GM23248 (cell line): ENCODE measurements around the gene RCOR1. TPM values are rescaled to one million over a fixed set of nuclear protein-coding genes. Genes with fewer than 3 reads are reported as not detected.
"Not testable (repeated sequence)": the region's sequence is repeated elsewhere in the genome, so short reads cannot be mapped to it uniquely, and the experiment has no call there.

Source experiments
- DNase-seq: peaks from one replicate; pipeline ENCODE4 v3.0.0-alpha.2; 2015
- H2AFZ ChIP-seq: fragments of 200-600 bp; sonication (generic); 2 replicates; pipeline ENCODE4 v1.6.1; 2016; ENCODE audit warnings: antibody characterized with exemption
- H3F3A ChIP-seq: fragments of 200-600 bp; sonication (generic); 2 replicates; pipeline ENCODE4 v1.6.1; 2016; ENCODE audit warnings: mild to moderate bottlenecking, antibody characterized with exemption, mixed run types; ENCODE audit not compliant: insufficient read depth
- H3K27ac ChIP-seq: fragments of 200-600 bp; sonication (generic); 2 replicates; pipeline ENCODE4 v1.5.1; 2016; ENCODE audit warnings: mild to moderate bottlenecking
- H3K27me3 ChIP-seq: fragments of 200-600 bp; sonication (generic); replicated peaks from 2 replicates; pipeline ENCODE4 v1.6.1; 2016; ENCODE audit warnings: mild to moderate bottlenecking; ENCODE audit not compliant: insufficient read depth
- H3K36me3 ChIP-seq: fragments of 200-600 bp; sonication (generic); 2 replicates; pipeline ENCODE4 v1.6.1; 2016; ENCODE audit warnings: low read depth, mild to moderate bottlenecking
- H3K4me1 ChIP-seq: fragments of 200-600 bp; sonication (generic); 2 replicates; pipeline ENCODE4 v1.6.1; 2016; ENCODE audit warnings: mild to moderate bottlenecking; ENCODE audit not compliant: insufficient read depth
- H3K4me2 ChIP-seq: fragments of 200-600 bp; sonication (generic); one replicate; pipeline ENCODE4 v1.6.1; 2016; ENCODE audit warnings: mild to moderate bottlenecking; ENCODE audit not compliant: unreplicated experiment
- H3K4me3 ChIP-seq: fragments of 200-600 bp; sonication (generic); 2 replicates; pipeline ENCODE4 v1.5.1; 2016; ENCODE audit warnings: mild to moderate bottlenecking
- H3K79me2 ChIP-seq: fragments of 200-600 bp; sonication (generic); 2 replicates; pipeline ENCODE4 v1.6.1; 2016; ENCODE audit warnings: mild to moderate bottlenecking; ENCODE audit not compliant: insufficient read depth
- H3K9ac ChIP-seq: fragments of 200-600 bp; sonication (generic); 2 replicates; pipeline ENCODE4 v1.6.1; 2016; ENCODE audit warnings: mild to moderate bottlenecking
- H3K9me2 ChIP-seq: fragments of 200-600 bp; sonication (generic); 2 replicates; pipeline ENCODE4 v1.6.1; 2016; ENCODE audit warnings: mixed run types, mild to moderate bottlenecking, moderate library complexity; ENCODE audit not compliant: insufficient read depth
- H3K9me3 ChIP-seq: fragments of 200-600 bp; sonication (generic); one replicate; pipeline ENCODE4 v1.6.1; 2017; ENCODE audit warnings: low read depth
- H4K20me1 ChIP-seq: fragments of 200-600 bp; sonication (generic); 2 replicates; pipeline ENCODE4 v1.6.0; 2016; ENCODE audit not compliant: insufficient read depth
- EZH2 ChIP-seq: fragments of 200-600 bp; sonication (generic); IDR thresholded peaks from 2 replicates; pipeline ENCODE4 v1.6.1; 2018; ENCODE audit warnings: antibody characterized with exemption, mild to moderate bottlenecking; ENCODE audit not compliant: insufficient read depth, poor library complexity, severe bottlenecking
- EZH2phosphoT487 ChIP-seq: fragments of 200-600 bp; sonication (generic); IDR thresholded peaks from 2 replicates; pipeline ENCODE4 v1.6.1; 2018; ENCODE audit warnings: antibody characterized with exemption, moderate library complexity, mild to moderate bottlenecking, low read depth; ENCODE audit not compliant: insufficient read depth
- WGBS, 2 experiments: methylation state at CpG; one replicate each; pipeline ENCODE4 v1.1.6; 2015 to 2017; ENCODE audit warnings: low lambda C conversion rate in 2 of 2, low coverage in 1 of 2; ENCODE audit errors: missing lambda C conversion rate in 2 of 2; 5-methylcytosine and 5-hydroxymethylcytosine counted together
- in situ Hi-C: fragments of 300-500 bp; cut with MboI; formaldehyde crosslinking; loops from 2 replicates; pipeline ENCODE4 v1.15.0; 2020
- polyA plus RNA-seq: library from polyadenylated mRNA; unstranded; fragments of >200 nt; fragmentation: Nextera tagmentation; extraction: Ambion mirVana; gene quantifications from 2 replicates; pipeline ENCODE4 v1.2.1, GENCODE V29; 2016
- total RNA-seq: library from RNA; depleted of rRNA; stranded (reverse); fragments of >200 nt; shearing (Covaris generic); gene quantifications from 2 replicates; pipeline ENCODE4 v1.2.3, GENCODE V29; 2014

The RCOR1 gene
- total and polyA plus RNA-seq, 2 experiments from 2014 or later, result 3.2 to 15.6 TPM

- no peak overlapping the region for H3K4me2 ChIP-seq
- WGBS, 2 experiments, result 68 to 71% methylated on average over 17 to 21 of the region's 21 CpGs
- TF ChIP-seq EZH2phosphoT487 (no peak), EZH2 (no peak)
Measured at GRCh38 chr14:102760496-102761193, 168.2 kb downstream of the RCOR1 start.

DNA sequence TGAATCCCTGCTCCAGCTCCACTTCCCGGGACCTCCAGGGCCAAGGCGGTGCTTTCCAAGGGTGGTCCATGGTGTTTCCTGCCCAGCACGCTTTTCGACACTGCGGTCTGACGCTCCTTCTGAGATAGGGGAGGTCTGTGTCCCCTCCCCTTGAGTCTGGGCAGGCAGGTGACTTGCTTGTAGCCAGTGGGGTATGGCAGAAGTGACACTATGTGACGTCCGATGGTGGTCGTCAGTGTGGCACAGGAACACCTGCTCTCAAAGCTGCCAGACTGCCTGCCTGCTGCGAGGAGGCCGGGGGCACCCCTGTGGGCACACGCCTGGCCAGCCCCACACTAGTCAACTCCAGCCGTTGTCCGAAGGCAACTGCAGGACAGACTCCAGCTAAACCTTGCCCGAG is 168.8 kb downstream of the RCOR1 start:
- Histone ChIP-seq H3K27ac (no peak overlapping the region), H3K4me1 (no peaks in the 10 kb centered on the region), H3K79me2 (no peaks in the 10 kb centered on the region), H3K27me3 (0 out of 2 replicates have a peak, but pooled peaks cover 5% of the 10 kb centered on the region), H2AFZ (no peak overlapping the region), H3K9me2 (no peaks in the 10 kb centered on the region), H3F3A (no peaks in the 10 kb centered on the region), H3K9me3 (no peaks in the 10 kb centered on the region), H3K9ac (no peak overlapping the region), H3K4me2 (no peak overlapping the region), H3K36me3 (no peaks in the 10 kb centered on the region), H4K20me1 (no peaks in the 10 kb centered on the region), H3K4me3 (no peak overlapping the region)
- DNase-seq, result no peak
- TF ChIP-seq EZH2, result no peak
- 53 to 64% methylated on average over 15 of the region's 15 CpGs for WGBS, 2 experiments
- in situ Hi-C loops, result no loop called here

More at GRCh38 chr14:102760496-102761193, 168.2 kb downstream of the RCOR1 start:
- no peaks in the 10 kb centered on the region for H4K20me1 ChIP-seq
- H3K4me1 ChIP-seq, result no peaks in the 10 kb centered on the region
- DNase-seq, result no peak
- in situ Hi-C loops, result no loop called here
- no peak overlapping the region for H3K9ac ChIP-seq
- no peak overlapping the region for H2AFZ ChIP-seq
- H3K79me2 ChIP-seq, result no peaks in the 10 kb centered on the region
- no peaks in the 10 kb centered on the region for H3K36me3 ChIP-seq
- no peak overlapping the region for H3K27ac ChIP-seq
- no peaks in the 10 kb centered on the region for H3F3A ChIP-seq
- no peak overlapping the region for H3K4me3 ChIP-seq
- H3K9me3 ChIP-seq, result no peaks in the 10 kb centered on the region
- H3K27me3 ChIP-seq, result 0 out of 2 replicates have a peak, but pooled peaks cover 5% of the 10 kb centered on the region
- no peaks in the 10 kb centered on the region for H3K9me2 ChIP-seq

DNA sequence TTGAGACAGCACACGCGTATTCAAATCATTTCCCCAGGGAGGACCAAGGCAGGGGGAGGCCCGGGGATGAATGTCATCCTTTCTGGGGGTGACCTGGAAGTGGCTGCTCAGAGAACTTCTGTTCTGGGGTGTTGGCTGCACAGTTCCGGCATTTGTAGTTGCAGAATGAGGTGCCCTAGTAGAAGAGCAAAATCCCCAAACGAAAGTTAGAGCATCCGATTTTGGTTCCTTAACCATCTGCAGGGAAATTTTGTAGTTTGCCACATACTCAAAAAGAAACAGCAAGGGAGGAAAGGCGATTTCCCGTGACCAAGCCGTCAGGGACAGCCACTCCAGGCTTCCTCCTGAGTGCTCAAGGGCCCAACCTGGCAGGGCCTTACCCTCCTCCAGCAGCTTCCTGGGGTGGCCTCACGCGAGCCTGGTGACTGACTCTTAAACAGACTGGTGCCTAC is 171.8 kb downstream of the RCOR1 start:
- Histone ChIP-seq H4K20me1 (no peaks in the 10 kb centered on the region), H2AFZ (no peak overlapping the region), H3K9me3 (no peaks in the 10 kb centered on the region), H3K4me1 (no peaks in the 10 kb centered on the region), H3K4me3 (no peak overlapping the region), H3K36me3 (no peaks in the 10 kb centered on the region), H3K27me3 (peaks cover 5% of the 10 kb centered on the region; the same call in 1 of the 2 replicates), H3F3A (no peaks in the 10 kb centered on the region), H3K79me2 (no peaks in the 10 kb centered on the region), H3K4me2 (no peak overlapping the region), H3K9me2 (no peaks in the 10 kb centered on the region), H3K9ac (no peak overlapping the region), H3K27ac (no peak overlapping the region)
- no peak for DNase-seq
- TF ChIP-seq EZH2phosphoT487 (no peak), EZH2 (no peak)
- WGBS, 2 experiments, result 55 to 59% methylated on average over 11 of the region's 11 CpGs
- in situ Hi-C loops, result no loop called here

DNA sequence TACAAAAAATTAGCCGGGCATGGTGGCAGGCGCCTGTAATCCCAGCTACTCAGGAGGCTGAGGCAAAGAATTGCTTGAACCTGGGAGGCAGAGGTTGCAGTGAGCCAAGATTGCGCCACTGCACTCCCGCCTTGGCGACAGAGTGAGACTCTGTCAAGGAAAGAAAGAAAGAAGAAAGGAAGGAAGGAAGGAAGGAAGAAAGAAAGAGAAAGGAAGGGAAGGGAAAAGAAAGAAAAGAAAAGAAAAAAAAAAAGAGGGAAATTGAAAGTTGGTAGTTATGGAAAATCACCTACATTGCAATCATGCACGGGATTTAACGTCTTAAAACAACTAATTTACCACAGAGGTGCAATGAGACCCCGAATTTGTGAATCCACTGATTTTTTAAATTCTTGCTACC is 173.3 kb downstream of the RCOR1 start:
- DNase-seq, H3K4me1 ChIP-seq, H3K36me3 ChIP-seq, H3K4me3 ChIP-seq, H3K9me3 ChIP-seq, H4K20me1 ChIP-seq, H3K27ac ChIP-seq, H3K27me3 ChIP-seq, H2AFZ ChIP-seq, H3K4me2 ChIP-seq, H3K79me2 ChIP-seq, in situ Hi-C loops, H3K9ac ChIP-seq, H3F3A ChIP-seq, H3K9me2 ChIP-seq: not testable (repeated sequence)
- whole genome bisulfite sequencing, 2 experiments, result 75 to 78% methylated on average over 7 to 8 of the region's 8 CpGs
